Liver (tissue), 9 donors: ENCODE measurements around the gene INSM1. TPM values are rescaled to one million over a fixed set of nuclear protein-coding genes. Genes with fewer than 3 reads are reported as not detected.

Experiments used
- DNase-seq: peaks from one replicate; pipeline ENCODE4 v3.0.0-alpha.2; 2017; ENCODE audit warnings: low spot score
- H3K27ac ChIP-seq, 2 donors: one replicate each; pipeline ENCODE4 v1.7.0; 2013; ENCODE audit warnings: inconsistent platforms in 2 of 2, low read length in 2 of 2, control low read depth in 1 of 2, low read depth in 1 of 2, mild to moderate bottlenecking in 1 of 2
- H3K27me3 ChIP-seq, 4 donors: one replicate each; pipeline versions ENCODE4 v1.6.1 to v1.7.0; 2013; ENCODE audit warnings: low read length in 3 of 4, inconsistent platforms in 1 of 4, mild to moderate bottlenecking in 1 of 4, moderate library complexity in 1 of 4; ENCODE audit not compliant: control insufficient read depth in 4 of 4, insufficient read depth in 4 of 4
- H3K36me3 ChIP-seq, 4 donors: one replicate each; pipeline versions ENCODE4 v1.6.1 to v1.7.0; 2013; ENCODE audit warnings: low read length in 3 of 4, mild to moderate bottlenecking in 3 of 4, low read depth in 1 of 4, moderate library complexity in 1 of 4; ENCODE audit not compliant: control insufficient read depth in 4 of 4, insufficient read depth in 3 of 4
- H3K4me1 ChIP-seq, 4 donors: one replicate each; pipeline versions ENCODE4 v1.6.1 to v1.7.0; 2013; ENCODE audit warnings: low read length in 3 of 4, mild to moderate bottlenecking in 3 of 4, moderate library complexity in 1 of 4; ENCODE audit not compliant: control insufficient read depth in 4 of 4, insufficient read depth in 4 of 4
- H3K4me3 ChIP-seq, 3 donors: one replicate each; pipeline versions ENCODE4 v1.6.1 to v1.7.0; 2013; ENCODE audit warnings: low read length in 3 of 3, control low read depth in 1 of 3, low read depth in 1 of 3, mild to moderate bottlenecking in 1 of 3
- H3K9ac ChIP-seq, 2 donors: one replicate each; pipeline ENCODE4 v1.7.0; 2013; ENCODE audit warnings: low read length in 2 of 2, mild to moderate bottlenecking in 2 of 2, moderate library complexity in 2 of 2, control low read depth in 1 of 2, low read depth in 1 of 2
- H3K9me3 ChIP-seq, 4 donors: one replicate each; pipeline versions ENCODE4 v1.6.1 to v1.7.0; 2013; ENCODE audit warnings: low read length in 3 of 4; ENCODE audit not compliant: control insufficient read depth in 4 of 4
- ATF3 ChIP-seq: IDR thresholded peaks from 2 replicates; pipeline ENCODE4 v1.6.1; 2016; ENCODE audit warnings: antibody characterized with exemption
- EGR1 ChIP-seq, 2 donors: IDR thresholded peaks; 2 replicates each; pipeline ENCODE4 v1.6.1; 2016 to 2018; ENCODE audit warnings: antibody characterized with exemption in 2 of 2, low read depth in 2 of 2
- FOXA1 ChIP-seq: IDR thresholded peaks from 2 replicates; pipeline ENCODE4 v1.6.1; 2016; ENCODE audit warnings: antibody characterized with exemption
- FOXA2 ChIP-seq: IDR thresholded peaks from 2 replicates; pipeline ENCODE4 v1.6.1; 2016; ENCODE audit warnings: antibody characterized with exemption
- GABPA ChIP-seq, 2 donors: IDR thresholded peaks in 1 of 2; conservative IDR thresholded peaks in 1 of 2; 2 replicates each; pipeline ENCODE4 v1.6.1; 2016; ENCODE audit warnings: antibody characterized with exemption in 2 of 2, mild to moderate bottlenecking in 1 of 2, moderate library complexity in 1 of 2
- HNF4A ChIP-seq, 2 donors: conservative IDR thresholded peaks; 2 replicates each; pipeline ENCODE4 v1.6.1; 2016; ENCODE audit warnings: antibody characterized with exemption in 2 of 2, mild to moderate bottlenecking in 2 of 2
- HNF4G ChIP-seq: IDR thresholded peaks from 2 replicates; pipeline ENCODE4 v1.6.1; 2016; ENCODE audit warnings: antibody characterized with exemption
- JUND ChIP-seq, 2 donors: IDR thresholded peaks; 2 replicates each; pipeline ENCODE4 v1.6.1; 2016; ENCODE audit warnings: antibody characterized with exemption in 2 of 2
- NR2F2 ChIP-seq: IDR thresholded peaks from 2 replicates; pipeline ENCODE4 v1.6.1; 2016; ENCODE audit warnings: antibody characterized with exemption
- RAD21 ChIP-seq, 2 donors: IDR thresholded peaks; 2 replicates each; pipeline ENCODE4 v1.6.1; 2016; ENCODE audit warnings: antibody characterized with exemption in 2 of 2, mild to moderate bottlenecking in 2 of 2
- REST ChIP-seq: IDR thresholded peaks from 2 replicates; pipeline ENCODE4 v1.6.1; 2016; ENCODE audit warnings: antibody characterized with exemption, mild to moderate bottlenecking
- RXRA ChIP-seq, 2 donors: IDR thresholded peaks; 2 replicates each; pipeline ENCODE4 v1.6.1; 2017 to 2018; ENCODE audit warnings: antibody characterized with exemption in 2 of 2, mild to moderate bottlenecking in 1 of 2
- SP1 ChIP-seq: IDR thresholded peaks from 2 replicates; pipeline ENCODE4 v1.6.1; 2018; ENCODE audit warnings: antibody characterized with exemption, mild to moderate bottlenecking
- TAF1 ChIP-seq: conservative IDR thresholded peaks from 2 replicates; pipeline ENCODE4 v1.6.1; 2016; ENCODE audit warnings: antibody characterized with exemption, mild to moderate bottlenecking
- YY1 ChIP-seq: IDR thresholded peaks from 2 replicates; pipeline ENCODE4 v1.6.1; 2016; ENCODE audit warnings: antibody characterized with exemption, mild to moderate bottlenecking
- ZBTB33 ChIP-seq: IDR thresholded peaks from 2 replicates; pipeline ENCODE4 v1.6.1; 2016; ENCODE audit warnings: antibody characterized with exemption
- WGBS: extraction: QIAGEN DNeasy Blood & Tissue Kit; methylation state at CpG from one replicate; pipeline ENCODE4 v1.1.7; 2013; 5-methylcytosine and 5-hydroxymethylcytosine counted together
- polyA plus RNA-seq, 2 donors: library from polyadenylated mRNA; stranded (reverse) in 1 of 2; unstranded in 1 of 2; fragments of 200-250 nt in 1 of 2; fragments of >200 nt in 1 of 2; fragmentation: Nextera tagmentation in 1 of 2; extraction: Ambion mirVana in 1 of 2; gene quantifications; one replicate each; pipeline versions ENCODE4 v1.2.1 to v1.2.3, GENCODE V29; 2013 to 2015
- total RNA-seq, 2 donors: library from RNA; depleted of rRNA; stranded (reverse); fragments of >200 nt; gene quantifications; one replicate each; pipeline ENCODE4 v1.2.3, GENCODE V29; 2014
- TF ChIP-seq, protein P1 (sequence below): fragments of 150-350 bp; IDR thresholded peaks from 2 replicates; pipeline ENCODE4 v1.5.1; 2017; ENCODE audit warnings: improper control_type of control experiment, low read depth, low read length; ENCODE audit not compliant: missing input control
- TF ChIP-seq, protein P2 (sequence below): IDR thresholded peaks from 2 replicates; pipeline ENCODE4 v1.6.1; 2016; ENCODE audit warnings: antibody characterized with exemption
- donor health status: healthy.
- donor health status: healthy.
- donor health status: healthy.
- donor health status: healthy.
- donor health status: healthy.

The INSM1 gene
- total and polyA plus RNA-seq, 4 donors, result not detected

GRCh38 chr20:20411836-20412235, 43.9 kb downstream of the INSM1 start:
- WGBS, result 94% methylated on average over 17 of the region's 17 CpGs
- Histone ChIP-seq H3K9ac (no peak overlapping the region), H3K27ac (no peak overlapping the region), H3K4me3 (no peak overlapping the region), H3K27me3 (no peaks in the 10 kb centered on the region), H3K36me3 (peaks cover 1 to 14% (median 7%) of the 10 kb centered on the region in 4 donors), H3K4me1 (no peaks in the 10 kb centered on the region), H3K9me3 (no peaks in the 10 kb centered on the region)
- TF ChIP-seq FOXA1, result no peak
- no peak for TF ChIP-seq ATF3
- TF ChIP-seq SP1, result no peak
- TF ChIP-seq EGR1 (IDR thresholded peaks at IDR 0.05; ENCODE audit: low read depth in 2 of 2), result no peak
- no peak for TF ChIP-seq NR2F2
- TF ChIP-seq TAF1, result no peak
- TF ChIP-seq, protein P1, sequence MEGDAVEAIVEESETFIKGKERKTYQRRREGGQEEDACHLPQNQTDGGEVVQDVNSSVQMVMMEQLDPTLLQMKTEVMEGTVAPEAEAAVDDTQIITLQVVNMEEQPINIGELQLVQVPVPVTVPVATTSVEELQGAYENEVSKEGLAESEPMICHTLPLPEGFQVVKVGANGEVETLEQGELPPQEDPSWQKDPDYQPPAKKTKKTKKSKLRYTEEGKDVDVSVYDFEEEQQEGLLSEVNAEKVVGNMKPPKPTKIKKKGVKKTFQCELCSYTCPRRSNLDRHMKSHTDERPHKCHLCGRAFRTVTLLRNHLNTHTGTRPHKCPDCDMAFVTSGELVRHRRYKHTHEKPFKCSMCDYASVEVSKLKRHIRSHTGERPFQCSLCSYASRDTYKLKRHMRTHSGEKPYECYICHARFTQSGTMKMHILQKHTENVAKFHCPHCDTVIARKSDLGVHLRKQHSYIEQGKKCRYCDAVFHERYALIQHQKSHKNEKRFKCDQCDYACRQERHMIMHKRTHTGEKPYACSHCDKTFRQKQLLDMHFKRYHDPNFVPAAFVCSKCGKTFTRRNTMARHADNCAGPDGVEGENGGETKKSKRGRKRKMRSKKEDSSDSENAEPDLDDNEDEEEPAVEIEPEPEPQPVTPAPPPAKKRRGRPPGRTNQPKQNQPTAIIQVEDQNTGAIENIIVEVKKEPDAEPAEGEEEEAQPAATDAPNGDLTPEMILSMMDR, result no peak
- no peak for TF ChIP-seq YY1
- TF ChIP-seq RXRA (IDR thresholded peaks at IDR 0.05), result no peak
- TF ChIP-seq GABPA (IDR thresholded peaks at IDR 0.05 in 1 of 2, conservative IDR thresholded peaks at IDR 0.05 in 1 of 2), result no peak
- no peak for TF ChIP-seq FOXA2
- TF ChIP-seq HNF4G, result no peak
- TF ChIP-seq JUND (IDR thresholded peaks at IDR 0.05), result no peak
- TF ChIP-seq RAD21 (IDR thresholded peaks at IDR 0.05), result no peak
- TF ChIP-seq ZBTB33, result no peak
- TF ChIP-seq REST, result no peak
- TF ChIP-seq, protein P2, sequence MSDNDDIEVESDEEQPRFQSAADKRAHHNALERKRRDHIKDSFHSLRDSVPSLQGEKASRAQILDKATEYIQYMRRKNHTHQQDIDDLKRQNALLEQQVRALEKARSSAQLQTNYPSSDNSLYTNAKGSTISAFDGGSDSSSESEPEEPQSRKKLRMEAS, result no peak
- no peak for DNase-seq

GRCh38 chr20:20412750-20413149, 44.8 kb downstream of the INSM1 start:
- 84% methylated on average over 9 of the region's 9 CpGs for WGBS
- no peaks in the 10 kb centered on the region for H3K27me3 ChIP-seq
- H3K9me3 ChIP-seq, result no peaks in the 10 kb centered on the region
- no peak overlapping the region for H3K9ac ChIP-seq
- no peak overlapping the region for H3K27ac ChIP-seq
- no peak overlapping the region for H3K4me3 ChIP-seq
- TF ChIP-seq HNF4A (conservative IDR thresholded peaks at IDR 0.05), result no peak
- TF ChIP-seq RAD21 (IDR thresholded peaks at IDR 0.05), result no peak
- no peak for TF ChIP-seq ZBTB33
- TF ChIP-seq ATF3, result no peak
- no peak for TF ChIP-seq TAF1
- TF ChIP-seq, protein P1, result no peak
- no peak for TF ChIP-seq FOXA1
- TF ChIP-seq GABPA (IDR thresholded peaks at IDR 0.05 in 1 of 2, conservative IDR thresholded peaks at IDR 0.05 in 1 of 2), result no peak
- TF ChIP-seq SP1, result no peak
- no peak for TF ChIP-seq FOXA2
- H3K36me3 ChIP-seq, result peaks cover 2 to 14% (median 7%) of the 10 kb centered on the region in 4 donors
- no peaks in the 10 kb centered on the region for H3K4me1 ChIP-seq
- no peak for DNase-seq
